Measurements from ENCODE around the gene SPATA18.

DNA sequence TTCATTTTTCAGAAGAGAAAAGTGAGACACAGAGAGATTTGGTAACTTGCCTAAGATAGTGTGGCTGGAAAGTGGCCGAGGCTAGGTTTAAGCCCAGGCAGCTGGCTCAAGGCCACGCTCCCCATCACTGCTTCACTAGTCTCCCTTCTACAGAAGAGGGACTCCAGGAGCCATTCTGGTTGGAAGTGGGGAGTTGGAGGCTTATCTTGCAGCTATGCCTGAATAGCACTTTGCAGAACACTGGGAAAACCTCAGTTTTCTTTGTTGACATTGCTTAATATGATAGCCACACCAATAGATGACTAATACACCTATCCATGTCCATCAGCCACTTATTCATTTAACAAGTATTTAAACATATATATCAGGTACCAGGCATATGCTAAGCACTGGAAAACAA, 49.5 kb upstream of the SPATA18 start:
- TF ChIP-seq POLR2A (IDR thresholded peaks at IDR 0.05) (no peak), CTCF (IDR thresholded peaks at IDR 0.05) (no peak)
